ENCODE results near the gene CDK14.

Gene CDK14

GRCh38 chr7:91135703-91136430 lies 539.7 kb downstream of the CDK14 start:
- Histone ChIP-seq H2AFZ (ENCODE audit: low read length) (no peak overlapping the region), H3K79me2 (ENCODE audit: low read length) (no peaks in the 10 kb centered on the region), H4K20me1 (ENCODE audit: insufficient read depth, low read length) (no peaks in the 10 kb centered on the region), H3K4me2 (ENCODE audit: low read depth, low read length) (no peak overlapping the region), H3K9me3 (replicated peaks; ENCODE audit: insufficient read depth, low read length) (no peaks in the 10 kb centered on the region), H3K9me2 (replicated peaks; ENCODE audit: insufficient read depth, low read length) (no peaks in the 10 kb centered on the region), H3K4me1 (ENCODE audit: low read length) (no peaks in the 10 kb centered on the region), H3F3A (ENCODE audit: insufficient read depth, low read length) (no peaks in the 10 kb centered on the region), H3K27me3 (replicated peaks; ENCODE audit: insufficient read depth, low read length) (no peaks in the 10 kb centered on the region), H3K27ac (ENCODE audit: low read length) (no peak overlapping the region), H3K9ac (ENCODE audit: low read length) (no peak overlapping the region), H3K36me3 (replicated peaks; ENCODE audit: insufficient read depth, low read length) (no peaks in the 10 kb centered on the region), H3K4me3 (ENCODE audit: low read length) (no peak overlapping the region)
- no peak for TF ChIP-seq EZH2 (optimal IDR thresholded peaks at IDR 0.05; ENCODE audit: low read depth, low read length)
- no peak for TF ChIP-seq EZH2phosphoT487 (IDR thresholded peaks at IDR 0.05; ENCODE audit: low read length)
- TF ChIP-seq, protein P1, sequence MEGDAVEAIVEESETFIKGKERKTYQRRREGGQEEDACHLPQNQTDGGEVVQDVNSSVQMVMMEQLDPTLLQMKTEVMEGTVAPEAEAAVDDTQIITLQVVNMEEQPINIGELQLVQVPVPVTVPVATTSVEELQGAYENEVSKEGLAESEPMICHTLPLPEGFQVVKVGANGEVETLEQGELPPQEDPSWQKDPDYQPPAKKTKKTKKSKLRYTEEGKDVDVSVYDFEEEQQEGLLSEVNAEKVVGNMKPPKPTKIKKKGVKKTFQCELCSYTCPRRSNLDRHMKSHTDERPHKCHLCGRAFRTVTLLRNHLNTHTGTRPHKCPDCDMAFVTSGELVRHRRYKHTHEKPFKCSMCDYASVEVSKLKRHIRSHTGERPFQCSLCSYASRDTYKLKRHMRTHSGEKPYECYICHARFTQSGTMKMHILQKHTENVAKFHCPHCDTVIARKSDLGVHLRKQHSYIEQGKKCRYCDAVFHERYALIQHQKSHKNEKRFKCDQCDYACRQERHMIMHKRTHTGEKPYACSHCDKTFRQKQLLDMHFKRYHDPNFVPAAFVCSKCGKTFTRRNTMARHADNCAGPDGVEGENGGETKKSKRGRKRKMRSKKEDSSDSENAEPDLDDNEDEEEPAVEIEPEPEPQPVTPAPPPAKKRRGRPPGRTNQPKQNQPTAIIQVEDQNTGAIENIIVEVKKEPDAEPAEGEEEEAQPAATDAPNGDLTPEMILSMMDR (IDR thresholded peaks at IDR 0.05; ENCODE audit: low read length) = no peak
- no peak for DNase-seq

GRCh38 chr7:91137153-91137787 lies 541.1 kb downstream of the CDK14 start:
- Histone ChIP-seq H4K20me1 (ENCODE audit: insufficient read depth, low read length) (no peaks in the 10 kb centered on the region), H3F3A (ENCODE audit: insufficient read depth, low read length) (no peaks in the 10 kb centered on the region)
- TF ChIP-seq, protein P1 (IDR thresholded peaks at IDR 0.05; ENCODE audit: low read length) = no peak
- TF ChIP-seq EZH2 (optimal IDR thresholded peaks at IDR 0.05; ENCODE audit: low read depth, low read length) = no peak
- TF ChIP-seq EZH2phosphoT487 (IDR thresholded peaks at IDR 0.05; ENCODE audit: low read length) = no peak

DNA sequence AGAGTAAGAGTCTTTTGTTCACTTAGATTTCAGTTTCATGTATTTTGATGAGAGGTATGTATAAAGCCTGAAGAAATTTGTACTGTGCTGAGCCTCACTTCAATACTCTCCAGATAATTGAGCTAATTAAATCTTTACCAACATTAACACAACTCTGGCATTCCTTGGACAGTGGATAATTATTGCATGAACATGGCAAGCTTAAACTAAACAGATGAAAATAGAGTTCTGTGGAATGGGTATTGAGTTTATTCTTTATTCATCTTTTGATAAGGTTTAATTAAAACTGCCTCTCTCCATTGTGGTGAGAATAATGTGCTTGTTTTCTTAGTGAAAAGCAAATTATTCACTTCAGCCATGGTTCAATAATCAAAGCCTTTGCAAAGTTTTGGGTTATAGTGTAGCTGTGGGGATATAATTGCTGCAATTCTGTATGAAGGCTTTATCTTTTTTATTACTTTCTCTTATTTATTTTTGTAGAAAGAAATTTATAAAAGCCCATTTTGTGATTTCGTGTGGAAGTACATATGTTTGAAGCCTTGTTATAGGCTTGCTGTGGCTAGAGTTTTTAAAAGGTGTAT lies 541.8 kb downstream of the CDK14 start:
- H3K27ac ChIP-seq (ENCODE audit: low read length) = no peak overlapping the region
- H3K79me2 ChIP-seq (ENCODE audit: low read length) = no peaks in the 10 kb centered on the region
- no peaks in the 10 kb centered on the region for H3K9me2 ChIP-seq (replicated peaks; ENCODE audit: insufficient read depth, low read length)
- H4K20me1 ChIP-seq (ENCODE audit: insufficient read depth, low read length) = no peaks in the 10 kb centered on the region
- H2AFZ ChIP-seq (ENCODE audit: low read length) = no peak overlapping the region
- no peaks in the 10 kb centered on the region for H3K27me3 ChIP-seq (replicated peaks; ENCODE audit: insufficient read depth, low read length)
- H3F3A ChIP-seq (ENCODE audit: insufficient read depth, low read length) = no peaks in the 10 kb centered on the region
- no peak overlapping the region for H3K9ac ChIP-seq (ENCODE audit: low read length)
- no peak for DNase-seq
- no peak overlapping the region for H3K4me3 ChIP-seq (ENCODE audit: low read length)
- no peaks in the 10 kb centered on the region for H3K9me3 ChIP-seq (replicated peaks; ENCODE audit: insufficient read depth, low read length)
- TF ChIP-seq EZH2 (optimal IDR thresholded peaks at IDR 0.05; ENCODE audit: low read depth, low read length) (no peak), EZH2phosphoT487 (IDR thresholded peaks at IDR 0.05; ENCODE audit: low read length) (no peak)
- TF ChIP-seq, protein P1 (IDR thresholded peaks at IDR 0.05; ENCODE audit: low read length) = no peak
- H3K36me3 ChIP-seq (replicated peaks; ENCODE audit: insufficient read depth, low read length) = no peaks in the 10 kb centered on the region
- no peaks in the 10 kb centered on the region for H3K4me1 ChIP-seq (ENCODE audit: low read length)
- H3K4me2 ChIP-seq (ENCODE audit: low read depth, low read length) = no peak overlapping the region

More at GRCh38 chr7:91137153-91137787, 541.1 kb downstream of the CDK14 start:
- Histone ChIP-seq H3K4me2 (ENCODE audit: low read depth, low read length) (no peak overlapping the region), H3K9me2 (replicated peaks; ENCODE audit: insufficient read depth, low read length) (no peaks in the 10 kb centered on the region), H3K4me3 (ENCODE audit: low read length) (no peak overlapping the region), H3K36me3 (replicated peaks; ENCODE audit: insufficient read depth, low read length) (no peaks in the 10 kb centered on the region), H2AFZ (ENCODE audit: low read length) (no peak overlapping the region), H3K27me3 (replicated peaks; ENCODE audit: insufficient read depth, low read length) (no peaks in the 10 kb centered on the region), H3K79me2 (ENCODE audit: low read length) (no peaks in the 10 kb centered on the region), H3K9me3 (replicated peaks; ENCODE audit: insufficient read depth, low read length) (no peaks in the 10 kb centered on the region), H3K27ac (ENCODE audit: low read length) (no peak overlapping the region), H3K4me1 (ENCODE audit: low read length) (no peaks in the 10 kb centered on the region), H3K9ac (ENCODE audit: low read length) (no peak overlapping the region)
- DNase-seq = no peak
